GM18508 (cell line): Measurements from ENCODE around the gene GRAMD1C.
"Not testable (repeated sequence)": the region's sequence is repeated elsewhere in the genome, so short reads cannot be mapped to it uniquely, and the experiment has no call there.

Experiments
- ATAC-seq: cut with Tn5 transposase; IDR thresholded peaks from one replicate; pipeline ENCODE4 v1.9.1; 2021; ENCODE audit warnings: moderate number of reproducible peaks; ENCODE audit not compliant: insufficient read depth, unreplicated experiment

GRAMD1C gene

DNA sequence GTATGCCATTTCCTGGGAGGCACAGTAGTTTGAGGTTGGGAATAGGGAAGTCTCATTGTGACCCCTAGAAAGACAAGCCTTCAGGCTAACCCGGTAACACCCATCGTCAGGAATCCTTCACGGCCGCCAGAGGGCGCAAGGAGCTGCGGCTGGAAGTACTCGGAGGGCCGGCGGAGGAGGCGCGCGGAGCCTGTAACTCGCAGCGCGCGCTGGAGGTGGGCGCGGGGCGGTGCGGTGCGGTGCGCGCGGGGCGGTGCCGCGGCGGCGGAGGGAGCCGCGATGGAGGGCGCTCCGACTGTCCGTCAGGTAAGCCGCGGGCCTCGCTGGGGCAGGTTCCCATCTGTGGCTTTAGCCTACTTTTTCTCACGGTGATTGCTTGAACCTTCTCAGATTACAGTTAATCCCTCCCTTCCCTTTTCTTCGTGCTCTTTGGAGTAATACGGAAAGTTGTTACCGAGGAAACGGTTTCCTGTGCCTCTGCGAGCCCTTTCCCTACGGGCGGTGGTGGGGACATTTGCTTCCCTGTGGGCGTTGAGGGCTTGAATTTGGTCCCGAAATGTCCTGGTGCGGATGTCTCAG, at the start of gene GRAMD1C:
Gene GRAMD1C, plus strand, starts transcription at position 158 of the 579 bp plus-strand sequence. Its CDS starts 122 bp downstream, at position 280.
- ATAC-seq: peak; percentile 68

DNA sequence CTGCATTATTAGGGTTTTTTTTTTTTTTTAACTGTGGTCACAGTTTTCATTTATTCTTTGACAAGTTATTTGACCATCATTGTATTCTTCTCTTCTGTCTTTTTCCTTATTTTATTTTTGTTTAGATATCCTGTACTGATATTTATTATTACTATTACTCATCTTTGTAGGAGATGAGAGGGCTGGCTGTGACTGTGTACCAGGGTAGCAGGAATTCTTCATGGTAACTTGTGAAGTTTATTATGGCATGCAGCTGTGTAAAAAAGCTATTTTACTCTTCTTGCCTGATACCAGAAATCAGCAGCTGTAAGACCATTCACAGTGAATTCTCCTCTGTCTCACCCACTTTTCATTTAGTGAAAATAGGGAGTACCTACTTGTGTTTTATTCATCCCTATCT, 47.2 kb upstream of the GRAMD1C start:
- ATAC-seq: no peak

DNA sequence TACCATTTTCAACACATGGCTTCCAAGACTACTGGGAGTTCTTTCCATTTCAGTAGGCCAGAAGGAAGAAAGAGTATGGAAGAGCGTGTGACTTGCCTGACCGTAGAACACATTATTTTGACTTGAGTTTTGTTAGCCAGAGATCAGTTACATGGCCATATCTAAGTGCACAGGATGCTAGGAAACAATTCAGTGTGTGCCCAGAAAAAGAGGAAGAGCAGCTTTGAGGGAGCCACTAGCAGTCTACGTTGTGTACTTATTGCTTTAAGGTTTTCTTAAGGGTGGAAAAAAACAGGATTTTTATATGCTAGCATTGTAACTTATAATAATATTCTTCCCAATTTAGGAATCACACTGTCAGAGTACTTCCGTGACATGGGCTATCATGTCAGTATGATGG, 44.1 kb upstream of the GRAMD1C start:
- no peak for ATAC-seq

DNA sequence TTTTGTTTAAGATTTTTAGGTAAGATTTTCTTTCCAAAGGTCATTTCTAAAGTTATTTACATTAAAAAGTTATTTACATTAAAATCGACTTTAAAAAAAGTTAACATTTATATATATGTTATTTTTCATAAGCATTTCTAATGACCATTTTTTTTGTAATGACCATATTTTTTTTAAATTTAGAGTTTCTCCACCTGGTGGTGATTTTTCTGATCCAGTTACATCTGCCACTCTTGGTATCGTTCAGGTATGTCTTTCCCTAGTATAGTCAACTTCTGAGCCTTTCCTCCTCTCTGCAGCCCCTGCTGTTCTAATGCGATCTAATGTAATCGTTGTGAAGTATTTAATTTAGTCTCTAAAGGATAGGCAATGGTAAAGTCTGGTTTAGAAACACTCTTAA, 42.9 kb upstream of the GRAMD1C start:
- no peak for ATAC-seq

DNA sequence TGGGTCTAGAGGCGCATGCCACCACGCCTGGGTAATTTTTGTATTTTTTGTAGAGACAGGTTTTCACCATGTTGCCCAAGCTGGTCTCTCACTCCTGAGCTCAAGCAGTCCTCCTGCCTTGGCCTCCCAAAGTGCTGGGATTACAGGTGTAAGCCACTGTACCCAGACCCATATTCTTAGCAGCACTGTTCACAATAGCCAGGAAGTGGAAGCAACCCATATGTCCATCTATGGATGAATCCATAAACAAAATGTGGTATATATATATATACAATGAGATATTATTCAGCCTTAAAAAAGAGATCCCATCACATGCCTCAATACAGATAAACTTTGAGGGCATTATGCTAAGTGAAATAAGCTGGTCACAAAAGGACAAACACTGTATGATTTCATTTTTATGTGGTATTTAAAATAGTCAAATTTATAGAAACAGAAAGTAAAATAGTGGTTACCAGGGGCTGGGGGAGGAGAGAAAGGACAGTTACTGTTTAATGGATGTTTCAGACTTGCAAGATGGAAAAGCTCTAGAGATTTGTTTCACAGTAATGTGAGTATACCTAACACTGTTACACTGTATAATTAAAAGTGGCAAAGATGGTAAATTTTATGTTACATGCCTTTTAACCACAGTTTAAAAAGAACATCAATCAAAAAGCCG, 35.7 kb upstream of the GRAMD1C start:
- no peak for ATAC-seq

DNA sequence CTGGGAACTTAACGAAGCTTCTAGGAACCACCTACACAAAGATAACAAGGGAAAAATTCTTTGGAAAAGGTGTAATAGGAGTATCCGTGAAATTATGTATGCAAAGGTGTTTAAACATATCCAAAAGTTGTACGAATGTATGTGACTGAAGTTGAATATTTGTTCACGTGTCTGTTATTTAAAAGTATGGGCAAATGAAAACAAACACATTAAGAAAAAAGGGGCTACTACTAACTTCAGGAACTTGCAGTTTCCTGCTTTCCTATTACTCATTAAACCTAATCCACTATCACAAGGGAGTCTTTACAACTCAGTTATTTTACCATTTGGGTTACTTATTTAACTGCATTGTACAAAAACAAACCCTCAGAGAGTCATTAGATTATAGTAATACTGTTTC, 33.9 kb upstream of the GRAMD1C start:
- ATAC-seq: no peak

DNA sequence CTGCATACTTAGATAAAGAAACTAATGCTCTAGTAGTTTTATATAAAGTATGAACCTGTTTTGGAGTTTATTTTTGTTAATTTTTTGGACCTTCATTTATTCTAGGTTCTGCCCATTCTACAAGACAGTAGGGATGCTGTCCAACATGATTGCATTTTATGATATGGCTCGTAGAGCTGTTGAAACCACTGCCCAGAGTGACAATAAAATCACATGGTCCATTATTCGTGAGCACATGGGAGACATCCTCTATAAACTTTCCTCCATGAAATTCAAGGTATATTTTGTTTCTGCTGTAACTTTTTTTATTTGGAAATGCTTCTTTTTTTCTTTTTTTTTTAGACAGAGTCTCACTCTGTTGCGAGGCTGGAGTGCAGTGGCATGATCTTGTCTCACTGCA, 33.3 kb upstream of the GRAMD1C start:
- ATAC-seq: no peak

DNA sequence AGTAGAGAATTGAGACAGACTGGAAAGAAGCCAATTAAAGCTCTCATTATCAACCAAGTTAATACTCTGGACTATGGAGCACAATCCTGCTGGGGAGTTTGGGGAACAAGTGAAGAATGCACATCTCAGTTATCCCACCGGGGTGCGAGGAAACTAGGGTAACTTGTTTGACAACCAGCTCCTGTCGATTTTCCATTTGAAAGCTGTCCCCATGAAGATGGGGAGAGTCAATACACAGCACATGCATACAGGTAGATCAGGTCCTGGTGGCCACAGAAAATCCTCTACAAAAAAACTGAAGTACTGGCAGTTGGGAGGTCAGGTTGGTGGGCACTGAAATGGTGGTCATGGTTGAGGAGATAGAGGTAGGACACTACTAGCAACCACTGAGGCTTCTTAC, 25.7 kb upstream of the GRAMD1C start:
- no peak for ATAC-seq

DNA sequence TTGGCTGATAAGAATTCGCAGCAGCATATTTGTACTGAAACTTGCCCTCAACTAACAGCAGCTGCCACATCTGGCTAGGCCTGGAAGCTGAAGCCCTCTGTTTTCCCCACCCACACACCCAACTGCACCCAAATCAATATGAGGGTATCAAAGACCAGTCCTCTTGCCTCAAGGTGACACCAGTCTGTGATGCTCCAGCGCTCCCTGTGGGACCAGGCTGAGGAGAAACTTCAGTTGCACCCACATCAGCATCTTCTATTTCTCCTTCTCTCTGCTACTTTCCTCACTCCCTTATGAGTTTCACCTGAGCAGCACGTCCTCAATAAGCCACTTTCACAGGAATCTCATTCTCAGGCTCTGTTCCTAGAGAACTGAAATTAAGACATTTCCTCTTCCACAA, 18.7 kb upstream of the GRAMD1C start:
- no peak for ATAC-seq

DNA sequence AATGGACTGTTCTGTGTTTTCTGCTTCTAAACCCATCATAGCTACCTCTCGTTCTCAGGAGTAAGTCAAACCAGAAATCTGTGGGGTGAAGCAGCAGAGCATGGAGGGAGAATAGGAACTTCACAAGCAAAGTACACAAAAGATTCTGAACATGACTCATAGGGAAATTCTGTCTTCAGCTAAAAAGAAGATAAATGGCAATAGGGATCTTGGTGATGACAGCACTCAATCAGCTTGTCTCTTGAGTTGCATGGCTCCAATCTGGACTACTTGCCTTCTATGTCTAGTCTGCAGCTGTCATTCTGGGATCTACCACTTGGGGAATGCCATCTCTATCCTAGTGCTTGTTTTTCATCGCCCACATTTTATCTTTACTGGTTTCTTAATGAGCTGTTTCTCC, 13.5 kb upstream of the GRAMD1C start:
- no peak for ATAC-seq

DNA sequence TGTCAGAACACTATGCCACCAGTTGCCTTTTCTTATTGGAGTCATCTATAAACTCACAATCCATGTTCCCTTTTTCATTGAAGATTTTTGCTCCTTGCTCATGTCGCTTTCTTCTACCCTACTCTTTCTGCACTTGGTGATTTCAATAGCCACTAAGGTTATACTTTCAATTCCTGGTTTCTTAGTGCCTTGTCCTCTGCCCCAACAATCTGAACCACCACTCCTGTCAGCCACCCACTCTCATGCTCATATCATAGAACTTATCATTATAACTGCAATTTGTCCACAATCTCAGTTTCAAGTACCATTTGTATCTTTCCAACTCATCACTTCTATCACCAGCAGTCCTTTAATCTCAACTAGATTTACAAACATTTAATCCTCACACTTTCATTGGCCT, 10.0 kb upstream of the GRAMD1C start:
- ATAC-seq: no peak

DNA sequence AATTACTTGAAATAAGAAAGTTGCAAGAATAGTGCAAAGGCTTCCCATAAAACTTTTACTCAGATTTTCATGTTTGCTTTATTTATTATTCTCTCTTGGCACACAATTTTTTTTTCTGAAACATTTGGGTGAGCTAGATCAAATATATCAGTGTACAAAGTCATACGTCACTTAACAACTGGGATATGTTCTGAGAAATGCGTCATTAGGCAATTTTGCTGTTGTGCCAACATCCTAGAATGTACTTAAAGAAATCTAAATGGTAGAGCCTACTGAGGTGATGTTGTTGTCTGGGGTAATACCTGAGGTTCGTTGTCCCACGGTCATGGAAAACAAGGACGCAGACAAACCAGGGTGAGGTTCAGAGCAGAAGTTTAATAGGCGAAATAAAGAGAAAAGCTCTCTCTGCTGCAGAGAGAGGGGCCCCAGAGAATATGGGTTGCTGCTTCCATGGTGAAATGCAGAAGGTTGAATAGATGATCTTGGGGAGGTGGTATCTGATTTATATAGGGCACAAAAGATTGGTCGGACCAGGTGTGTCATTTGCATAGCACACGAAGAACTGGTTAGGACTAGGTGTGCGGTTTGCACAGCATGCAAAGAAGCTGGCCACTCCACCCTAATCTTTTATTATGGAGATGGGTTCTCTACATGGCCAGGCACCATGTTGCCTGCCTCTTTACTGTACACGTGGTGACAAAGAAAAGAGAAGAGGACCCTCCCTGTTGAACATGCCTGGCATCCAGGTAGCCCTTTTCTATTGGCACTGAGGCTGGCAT, 8.8 kb upstream of the GRAMD1C start:
- ATAC-seq: no peak

DNA sequence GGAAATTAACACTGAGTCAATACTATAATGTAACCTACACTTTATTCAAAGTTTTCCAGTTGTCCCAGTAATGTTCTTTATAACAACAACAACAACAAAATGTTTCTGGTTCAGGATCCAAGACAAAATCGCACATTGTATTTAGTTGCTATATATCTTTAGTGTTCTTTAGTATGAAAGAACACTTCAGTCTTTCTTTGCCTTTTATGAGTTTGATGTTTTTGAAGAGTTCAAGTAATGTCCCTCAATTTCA, 7.6 kb upstream of the GRAMD1C start:
- no peak for ATAC-seq

DNA sequence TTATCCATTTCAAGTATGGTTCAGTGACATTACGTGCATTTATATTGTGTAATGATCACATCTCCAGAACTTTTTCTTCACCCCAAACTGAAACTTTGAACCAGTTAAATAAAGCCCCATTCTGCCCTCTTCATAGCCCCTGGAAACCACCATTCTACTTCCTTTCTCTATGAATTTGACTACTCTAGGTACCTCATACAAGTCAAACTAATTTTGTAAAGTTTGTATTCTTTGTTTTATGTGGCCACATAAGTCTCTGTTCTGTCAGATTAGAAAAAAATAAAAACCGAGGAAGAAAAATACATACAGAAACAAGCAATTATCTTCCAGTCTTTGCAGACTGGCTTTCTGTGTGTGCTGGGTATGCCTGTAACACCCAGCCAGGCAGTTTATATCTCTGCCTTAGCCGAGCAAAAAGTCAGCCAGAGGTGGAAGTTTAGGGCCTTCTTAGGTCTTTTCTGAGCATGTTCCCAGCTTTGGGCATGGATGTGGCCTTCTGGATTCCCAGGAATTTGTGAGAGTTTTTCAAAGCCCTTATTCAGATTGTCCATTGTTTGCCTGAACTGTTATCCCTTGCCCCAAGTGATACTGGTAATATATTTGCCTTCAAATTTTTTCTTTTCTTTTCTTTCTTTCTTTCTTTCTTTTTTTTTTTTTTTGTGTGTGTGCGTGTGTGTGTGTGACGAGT, 6.0 kb upstream of the GRAMD1C start:
- ATAC-seq: peak; percentile 39

DNA sequence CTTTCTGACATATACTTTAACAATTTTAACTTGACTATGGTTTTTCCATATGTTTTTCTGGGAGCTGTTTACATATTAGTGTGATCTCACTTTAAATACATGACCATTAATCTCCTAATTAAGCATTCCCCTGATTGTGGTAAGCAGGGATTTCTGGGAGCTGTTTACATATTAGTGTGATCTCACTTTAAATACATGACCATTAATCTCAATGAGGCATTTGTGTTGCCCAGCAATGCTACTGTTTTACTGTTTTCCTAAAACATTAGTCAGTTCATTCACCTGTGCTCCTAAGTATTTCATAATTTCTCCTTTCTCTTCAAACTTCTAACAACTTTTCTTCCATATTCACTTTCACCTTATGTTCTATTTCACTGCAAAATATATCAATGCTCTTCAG, 3.6 kb upstream of the GRAMD1C start:
- ATAC-seq: no peak

DNA sequence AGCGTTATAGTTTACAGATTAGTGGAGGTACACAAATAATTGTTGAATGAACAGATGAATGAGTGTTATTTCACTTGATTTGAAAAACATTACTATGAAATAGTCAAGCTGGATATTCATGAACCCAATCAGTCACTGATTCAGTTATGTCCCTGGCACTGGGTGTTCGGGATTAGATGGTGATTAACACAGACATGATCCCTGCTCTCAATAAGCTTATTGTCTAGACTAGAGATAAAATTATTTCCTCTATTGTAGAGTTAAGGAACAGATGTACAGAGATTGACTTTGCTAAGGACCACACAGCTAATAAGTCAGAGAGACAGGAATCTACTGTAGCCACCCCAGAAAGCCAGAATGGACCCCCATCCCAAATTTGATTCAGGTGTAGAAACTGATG, 963 bp downstream of the GRAMD1C start:
- no peak for ATAC-seq

DNA sequence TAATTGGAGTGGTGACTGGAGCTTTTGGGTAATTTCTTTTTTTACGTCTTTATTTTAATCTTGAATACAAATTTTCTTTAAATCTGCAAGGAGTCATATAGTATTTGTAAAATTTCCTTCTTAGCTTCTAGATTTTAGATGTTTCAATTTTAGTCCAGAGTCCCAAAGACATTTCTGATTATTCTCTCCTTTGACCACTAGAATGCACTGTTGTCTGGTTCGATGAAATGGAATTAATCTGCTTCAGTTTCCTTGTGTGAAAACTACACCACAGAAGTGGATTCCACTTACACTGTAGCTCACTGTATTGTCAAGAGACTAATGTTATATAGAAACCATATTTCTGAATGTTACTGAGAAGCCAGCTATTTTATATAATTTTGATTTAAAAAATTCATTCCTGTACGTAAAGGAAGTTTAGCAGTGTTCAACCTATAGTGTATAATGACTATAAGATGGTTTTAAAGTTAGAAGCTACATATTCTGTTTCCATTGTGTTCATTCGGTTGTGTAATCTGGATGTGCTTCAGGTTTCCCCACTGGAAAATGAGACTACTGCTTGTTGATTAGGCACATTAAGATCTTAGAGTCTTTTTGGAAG, 6.1 kb downstream of the GRAMD1C start:
- ATAC-seq: no peak

DNA sequence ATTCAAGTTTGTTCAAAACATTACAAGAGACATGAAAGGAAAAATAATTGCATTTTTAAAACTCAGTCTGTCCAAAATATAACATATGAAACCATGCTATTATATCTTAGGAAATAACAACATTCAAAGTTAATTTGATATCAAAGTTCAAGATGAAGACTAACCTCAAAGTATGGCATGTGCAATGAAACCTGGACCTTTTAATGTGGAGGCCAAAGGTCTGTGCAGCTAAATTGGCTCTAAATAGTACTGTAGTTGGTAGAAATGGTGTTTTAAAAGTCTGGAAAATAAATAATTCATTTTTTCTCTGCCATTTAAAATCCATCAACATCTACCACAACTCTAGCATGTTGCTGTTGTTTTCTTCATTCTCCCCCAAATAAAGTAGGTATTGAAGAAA, 8.7 kb downstream of the GRAMD1C start:
- ATAC-seq: no peak

DNA sequence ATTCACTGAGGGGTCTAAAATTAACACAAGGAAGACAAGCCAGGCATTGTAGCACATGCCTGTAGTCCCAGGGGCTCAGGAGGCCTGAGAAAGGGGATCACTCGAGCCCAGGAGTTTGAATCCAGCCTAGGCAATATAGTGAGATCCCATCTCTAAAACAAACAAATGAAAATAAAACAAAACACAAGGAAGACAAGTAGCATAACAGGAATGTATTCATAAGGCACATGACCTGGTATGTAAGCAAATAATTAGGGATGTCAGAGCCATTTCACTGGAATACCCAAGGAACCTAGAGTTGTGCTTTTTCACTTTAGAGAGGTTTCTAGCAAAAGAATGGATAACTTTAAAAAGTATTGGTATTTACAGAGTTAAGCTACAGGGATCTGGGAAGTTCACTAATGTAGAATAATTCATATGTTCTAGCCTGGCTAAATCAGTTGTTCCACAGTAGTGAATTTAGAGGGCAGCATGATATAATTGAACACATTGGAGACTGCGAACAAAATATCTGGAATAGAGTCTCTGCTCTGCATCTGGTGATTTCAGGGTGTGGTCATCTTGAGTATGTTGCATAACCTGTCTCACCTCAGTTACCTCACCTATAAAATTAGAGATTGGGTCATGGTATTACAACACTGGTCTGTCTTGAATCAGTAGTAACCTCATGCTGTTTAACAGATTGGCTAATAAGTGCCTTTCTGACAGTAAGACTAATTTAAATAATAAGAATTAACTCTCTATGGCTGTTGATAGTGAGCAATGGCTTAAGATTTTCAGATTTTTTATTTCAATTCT, 9.3 kb downstream of the GRAMD1C start:
- ATAC-seq: no peak

DNA sequence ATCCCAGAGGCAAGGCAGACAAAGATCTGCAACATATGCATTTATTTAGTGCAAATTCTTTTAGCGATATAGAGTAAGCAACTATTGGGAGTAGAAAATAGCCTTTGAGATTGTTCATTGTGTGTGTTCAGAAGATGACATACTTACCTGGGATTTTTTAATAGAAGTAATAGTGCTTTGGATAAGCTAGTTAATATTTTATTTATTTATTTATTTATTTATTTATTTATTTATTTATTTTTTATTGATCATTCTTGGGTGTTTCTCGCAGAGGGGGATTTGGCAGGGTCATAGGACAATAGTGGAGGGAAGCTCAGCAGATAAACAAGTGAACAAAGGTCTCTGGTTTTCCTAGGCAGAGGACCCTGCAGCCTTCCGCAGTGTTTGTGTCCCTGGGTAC, 10.5 kb downstream of the GRAMD1C start:
- not testable (repeated sequence) for ATAC-seq
